Measurements from ENCODE around the gene B3GNT3. TPM values are rescaled to one million over a fixed set of nuclear protein-coding genes. Genes with fewer than 3 reads are reported as not detected.
A peak's percentile ranks its signal among the peaks of the same experiment; 100 is the strongest.

The B3GNT3 gene
- total and polyA plus RNA-seq, 9 of the 15 experiments (the other 6 are each of a cell fraction or from before 2014, with no cell fraction given) = 0.06 to 0.11 (median 0.07) TPM; not detected in 6

- H3K9ac ChIP-seq (ENCODE audit: insufficient read depth in 1 of 2, low read depth in 2 of 2, low read length in 2 of 2) = no peak overlapping the region
- H3K79me2 ChIP-seq (ENCODE audit: control insufficient read depth, insufficient read depth, low read length) = no peaks in the 10 kb centered on the region
- H3K36me3 ChIP-seq (ENCODE audit: control insufficient read depth, insufficient read depth, low read length) = no peaks in the 10 kb centered on the region
- H3K27me3 ChIP-seq (ENCODE audit: control insufficient read depth in 2 of 2, insufficient read depth in 2 of 2, low read length in 2 of 2) = peaks cover 17 to 50% of the 10 kb centered on the region in 2 experiments
- in situ Hi-C loops (cut with MboI) = no loop called here
- FAIRE-seq (no peak), DNase-seq (ENCODE audit: extremely low read depth in 1 of 4, low spot score in 3 of 4) (no peak), ATAC-seq (no peak; the same call in 2 of the 3 replicates)
- H2AFZ ChIP-seq (ENCODE audit: low read depth, low read length) = no peak overlapping the region
- BruUV-seq (replicated peaks) = no TSS peak
- WGBS (ENCODE audit: insufficient coverage, low coverage, missing lambda C conversion rate) = 0% methylated on average over 2 of the region's 3 CpGs
- ChIA-PET POLR2A (interaction anchor here (0.5 to 0.6 kb wide), 3 partner anchors 26 to 421 kb away, joined by 3 to 5 read pairs (median 3); no protein-coding TSS in a partner anchor), CTCF (ENCODE audit: low intra/inter-chr PET ratio) (no interaction called here)
- H3K9me3 ChIP-seq (replicated peaks; ENCODE audit: control insufficient read depth, insufficient read depth, low read depth, low read length) = no peaks in the 10 kb centered on the region
- peaks cover 0 to 6% of the 10 kb centered on the region in 2 experiments; a peak in 2 of 5 replicates for H3K4me1 ChIP-seq (replicated peaks in 1 of 2; ENCODE audit: control insufficient read depth in 2 of 2, insufficient read depth in 2 of 2, low read length in 2 of 2)
- H3K4me2 ChIP-seq (ENCODE audit: insufficient read depth, low read length) = no peak overlapping the region
- TF ChIP-seq FOSL1 (tag; conservative IDR thresholded peaks at IDR 0.05) (peak; percentile 41; the same call in 1 of the 2 replicates), KDM5B (IDR thresholded peaks at IDR 0.05; ENCODE audit: insufficient replicate concordance, low read depth, low read length) (no peak), ZNF507 (tag; conservative IDR thresholded peaks at IDR 0.05) (no peak)
- H4K20me1 ChIP-seq (replicated peaks; ENCODE audit: control insufficient read depth, insufficient read depth, low read length) = 0 out of 2 replicates have a peak, but pooled peaks cover 7% of the 10 kb centered on the region
- no peak overlapping the region for H3K4me3 ChIP-seq
- intact Hi-C loops (cut with micrococcal nuclease) = no loop called here
- no peak overlapping the region for H3K27ac ChIP-seq (ENCODE audit: extremely low read depth, low read depth, low read length)
- H3K9me1 ChIP-seq (ENCODE audit: control insufficient read depth, insufficient read depth, low read length) = no peaks in the 10 kb centered on the region
Measured at GRCh38 chr19:17806945-17807344, 12.0 kb downstream of the B3GNT3 start.

GRCh38 chr19:17807731-17808316, 12.9 kb downstream of the B3GNT3 start:
- Histone ChIP-seq H3K79me2 (ENCODE audit: control insufficient read depth, insufficient read depth, low read length) (no peaks in the 10 kb centered on the region), H3K27ac (ENCODE audit: extremely low read depth, low read depth, low read length) (no peak overlapping the region), H3K27me3 (ENCODE audit: control insufficient read depth in 2 of 2, insufficient read depth in 2 of 2, low read length in 2 of 2) (peaks cover 25 to 59% of the 10 kb centered on the region in 2 experiments), H3K9me3 (replicated peaks; ENCODE audit: control insufficient read depth, insufficient read depth, low read depth, low read length) (no peaks in the 10 kb centered on the region), H3K4me3 (no peak overlapping the region), H3K9ac (ENCODE audit: insufficient read depth in 1 of 2, low read depth in 2 of 2, low read length in 2 of 2) (peak overlapping the region in 1 of 2 experiments; percentile 17; a peak in 1 of 4 replicates), H3K4me2 (ENCODE audit: insufficient read depth, low read length) (no peak overlapping the region), H3K4me1 (replicated peaks in 1 of 2; ENCODE audit: control insufficient read depth in 2 of 2, insufficient read depth in 2 of 2, low read length in 2 of 2) (peaks cover 0 to 6% of the 10 kb centered on the region in 2 experiments; a peak in 2 of 5 replicates), H3K36me3 (ENCODE audit: control insufficient read depth, insufficient read depth, low read length) (no peaks in the 10 kb centered on the region), H4K20me1 (replicated peaks; ENCODE audit: control insufficient read depth, insufficient read depth, low read length) (0 out of 2 replicates have a peak, but pooled peaks cover 7% of the 10 kb centered on the region), H3K9me1 (ENCODE audit: control insufficient read depth, insufficient read depth, low read length) (no peaks in the 10 kb centered on the region), H2AFZ (ENCODE audit: low read depth, low read length) (no peak overlapping the region)
- ChIA-PET POLR2A (interaction anchor here (1.0 kb wide), 1 partner anchor 30 kb away, joined by 3 read pairs; no protein-coding TSS in a partner anchor), CTCF (ENCODE audit: low intra/inter-chr PET ratio) (no interaction called here)
- no peak for DNase-seq (ENCODE audit: extremely low read depth in 1 of 4, low spot score in 3 of 4)
- no peak for FAIRE-seq
- 17% methylated on average over 33 of the region's 38 CpGs for WGBS (ENCODE audit: insufficient coverage, low coverage, missing lambda C conversion rate)
- intact Hi-C loops (cut with micrococcal nuclease) (no loop called here), in situ Hi-C loops (cut with MboI) (no loop called here)
- no TSS peak for BruUV-seq (replicated peaks)
- ATAC-seq = no peak
- TF ChIP-seq ZKSCAN1 (IDR thresholded peaks at IDR 0.05; ENCODE audit: low read depth, low read length) = no peak
- TF ChIP-seq ZNF12 (CRISPR knock-in tag; IDR thresholded peaks at IDR 0.05) = no peak
- no peak for TF ChIP-seq ZNF3 (CRISPR knock-in tag; IDR thresholded peaks at IDR 0.05)
- no peak for TF ChIP-seq TAF9B (IDR thresholded peaks at IDR 0.05; ENCODE audit: partially characterized antibody)
- no peak for TF ChIP-seq EGR1 (conservative IDR thresholded peaks at IDR 0.05)
- no peak for TF ChIP-seq ZNF224 (CRISPR knock-in tag; IDR thresholded peaks at IDR 0.05)
- no peak for TF ChIP-seq ARNT (IDR thresholded peaks at IDR 0.05)
- TF ChIP-seq ZKSCAN8 (CRISPR knock-in tag; IDR thresholded peaks at IDR 0.05) = no peak
- no peak for TF ChIP-seq ESRRB (CRISPR knock-in tag; IDR thresholded peaks at IDR 0.05; ENCODE audit: borderline replicate concordance)
- no peak for TF ChIP-seq NCOA6 (IDR thresholded peaks at IDR 0.05)
- TF ChIP-seq ZBTB2 (IDR thresholded peaks at IDR 0.05) = no peak
- no peak for TF ChIP-seq CXXC5 (CRISPR knock-in tag; IDR thresholded peaks at IDR 0.05)

All from K562 (cell line).